GM12878 (cell line): ENCODE measurements around the gene FGFBP1. TPM values are rescaled to one million over a fixed set of nuclear protein-coding genes. Genes with fewer than 3 reads are reported as not detected.
A peak's percentile ranks its signal among the peaks of the same experiment; 100 is the strongest.

Source experiments
- ATAC-seq: fragments of 200-7000 bp; cut with Tn5 transposase; 3 replicates; pipeline ENCODE4 v1.9.1; 2020; ENCODE audit warnings: mild to moderate bottlenecking, moderate library complexity
- BruUV-seq: library from RNA; stranded (reverse); fragments of 400-500 nt; replicated peaks from 2 replicates; lab custom pipeline; 2021; lab: Mats Ljungman, UMichigan
- CTCF ChIA-PET: fragments of 300-600 bp; sonication (Branson Sonifier 250); formaldehyde crosslinking; extraction: SDS; loops from one replicate; lab custom pipeline; 2021; ENCODE audit warnings: inconsistent platforms; lab: Yijun Ruan, JAX
- POLR2A ChIA-PET: fragments of 350-600 bp; formaldehyde crosslinking; extraction: SDS; loops from one replicate; lab custom pipeline; 2021; ENCODE audit warnings: inconsistent platforms; lab: Charles Lee
- RAD21 ChIA-PET: fragments of 300-600 bp; sonication (Branson Sonifier 250); formaldehyde crosslinking; loops from one replicate; lab custom pipeline; 2023; ENCODE audit warnings: antibody characterized with exemption; ENCODE audit not compliant: unreplicated experiment; lab: Charles Lee
- SMC1A ChIA-PET: fragments of 300-600 bp; sonication (Branson Sonifier 250); formaldehyde crosslinking; loops from one replicate; lab custom pipeline; 2023; ENCODE audit not compliant: unreplicated experiment, uncharacterized antibody; lab: Charles Lee
- DNase-seq: peaks from one replicate; pipeline ENCODE4 v3.0.0-alpha.2; 2011; ENCODE audit warnings: low read depth, low spot score
- FAIRE-seq: peaks from 3 replicates; lab custom pipeline; 2011; peaks lifted over from hg19 to GRCh38; lab: Jason Lieb, UNC
- H2AFZ ChIP-seq: 2 replicates; pipeline ENCODE4 v1.6.0; 2011; ENCODE audit warnings: low read depth, low read length, control low read depth; ENCODE audit not compliant: control insufficient read depth
- H3K27ac ChIP-seq: 2 replicates; pipeline ENCODE4 v1.5.1; 2011; ENCODE audit warnings: control low read depth; ENCODE audit not compliant: control insufficient read depth, insufficient read depth
- H3K27me3 ChIP-seq, 2 experiments: replicated peaks in 1 of 2; 2 replicates each; pipeline versions ENCODE4 v1.6.0 to v1.6.1; 2011; ENCODE audit warnings: low read length in 1 of 2; ENCODE audit not compliant: control insufficient read depth in 2 of 2, insufficient read depth in 2 of 2
- H3K36me3 ChIP-seq, 2 experiments: 2 replicates each; pipeline ENCODE4 v1.5.1; 2011; ENCODE audit warnings: low read length in 1 of 2; ENCODE audit not compliant: control insufficient read depth in 2 of 2, insufficient read depth in 2 of 2
- H3K4me1 ChIP-seq: 2 replicates; pipeline ENCODE4 v1.6.1; 2011; ENCODE audit warnings: mild to moderate bottlenecking, low read length, moderate library complexity, mixed read lengths; ENCODE audit not compliant: control insufficient read depth, insufficient read depth
- H3K4me2 ChIP-seq: 2 replicates; pipeline ENCODE4 v1.6.0; 2011; ENCODE audit warnings: control low read depth; ENCODE audit not compliant: control insufficient read depth, insufficient read depth
- H3K4me3 ChIP-seq: fragments of 200-600 bp; sonication (generic); 2 replicates; pipeline ENCODE4 v1.5.1; 2016
- H3K79me2 ChIP-seq: 2 replicates; pipeline ENCODE4 v1.6.0; 2011; ENCODE audit warnings: low read length; ENCODE audit not compliant: control insufficient read depth, insufficient read depth
- H3K9ac ChIP-seq: 2 replicates; pipeline ENCODE4 v1.8.0; 2011; ENCODE audit warnings: low read length, control low read depth, mixed read lengths; ENCODE audit not compliant: control insufficient read depth, insufficient read depth
- H3K9me3 ChIP-seq: replicated peaks from 3 replicates; pipeline ENCODE4 v1.5.1; 2011; ENCODE audit warnings: mild to moderate bottlenecking, low read length; ENCODE audit not compliant: control insufficient read depth, insufficient read depth
- H4K20me1 ChIP-seq: 2 replicates; pipeline ENCODE4 v1.6.0; 2011; ENCODE audit not compliant: control insufficient read depth, insufficient read depth
- BCL11A ChIP-seq: IDR thresholded peaks from 2 replicates; pipeline ENCODE4 v1.6.1; 2011; ENCODE audit warnings: low read depth, low read length
- BCL3 ChIP-seq: IDR thresholded peaks from 2 replicates; pipeline ENCODE4 v1.6.1; 2011; ENCODE audit warnings: borderline replicate concordance, low read depth, mild to moderate bottlenecking, moderate library complexity, low read length; ENCODE audit not compliant: insufficient read depth, poor library complexity, severe bottlenecking
- CHD1 ChIP-seq: IDR thresholded peaks from 2 replicates; pipeline ENCODE4 v1.6.1; 2012; ENCODE audit warnings: low read depth, low read length, improper control_type of control experiment
- E2F8 ChIP-seq: fragments of 450-650 bp; IDR thresholded peaks from 2 replicates; pipeline ENCODE4 v1.6.1; 2018; ENCODE audit warnings: mild to moderate bottlenecking, low read depth, moderate library complexity; ENCODE audit not compliant: partially characterized antibody
- EP300 ChIP-seq, 2 experiments: fragments of 150-350 bp in 1 of 2; IDR thresholded peaks; 2 replicates each; pipeline ENCODE4 v1.6.1; 2011 to 2012; ENCODE audit warnings: low read depth in 2 of 2, low read length in 2 of 2, borderline replicate concordance in 1 of 2, improper control_type of control experiment in 1 of 2, inconsistent platforms in 1 of 2; ENCODE audit not compliant: control insufficient read depth in 1 of 2
- IKZF1 ChIP-seq: fragments of 450-650 bp; conservative IDR thresholded peaks from 2 replicates; pipeline ENCODE4 v1.6.1; 2017; ENCODE audit warnings: antibody characterized with exemption, mild to moderate bottlenecking
- IKZF2 ChIP-seq, 2 experiments: fragments of 450-650 bp; IDR thresholded peaks; 2 replicates each; pipeline ENCODE4 v1.6.1; 2017; ENCODE audit warnings: mild to moderate bottlenecking in 2 of 2, moderate library complexity in 2 of 2
- MEF2B ChIP-seq: fragments of 450-650 bp; IDR thresholded peaks from 2 replicates; pipeline ENCODE4 v1.6.1; 2018; ENCODE audit warnings: mild to moderate bottlenecking, moderate library complexity; ENCODE audit not compliant: partially characterized antibody, poor library complexity, severe bottlenecking
- MTA2 ChIP-seq: fragments of 450-650 bp; IDR thresholded peaks from 2 replicates; pipeline ENCODE4 v1.6.1; 2016; ENCODE audit warnings: low read depth, mild to moderate bottlenecking, moderate library complexity
- MYB ChIP-seq: fragments of 150-350 bp; IDR thresholded peaks from 2 replicates; pipeline ENCODE4 v1.6.1; 2014; ENCODE audit warnings: mild to moderate bottlenecking, low read depth, low read length, borderline replicate concordance
- NR2F1 ChIP-seq: fragments of 450-650 bp; conservative IDR thresholded peaks from 2 replicates; pipeline ENCODE4 v1.6.1; 2017; ENCODE audit warnings: mild to moderate bottlenecking
- NRF1 ChIP-seq: conservative IDR thresholded peaks from 2 replicates; pipeline ENCODE4 v1.6.1; 2011; ENCODE audit warnings: mild to moderate bottlenecking, low read depth, low read length, improper control_type of control experiment
- PAX5 ChIP-seq: IDR thresholded peaks from 2 replicates; pipeline ENCODE4 v1.6.1; 2011; ENCODE audit warnings: low read depth, low read length, borderline replicate concordance
- RELA ChIP-seq: fragments of 450-650 bp; IDR thresholded peaks from 2 replicates; pipeline ENCODE4 v1.8.0; 2014; ENCODE audit warnings: borderline replicate concordance; ENCODE audit not compliant: partially characterized antibody
- RUNX3 ChIP-seq: IDR thresholded peaks from 2 replicates; pipeline ENCODE4 v1.6.1; 2012; ENCODE audit warnings: low read length, inconsistent platforms
- SIN3A ChIP-seq: IDR thresholded peaks from 2 replicates; pipeline ENCODE4 v1.6.1; 2012; ENCODE audit warnings: low read depth, low read length, improper control_type of control experiment
- TCF12 ChIP-seq: IDR thresholded peaks from 2 replicates; pipeline ENCODE4 v1.6.1; 2011; ENCODE audit warnings: low read depth, mild to moderate bottlenecking, low read length
- TCF7 ChIP-seq: IDR thresholded peaks from 2 replicates; pipeline ENCODE4 v1.6.1; 2014; ENCODE audit warnings: antibody characterized with exemption, borderline replicate concordance
- WGBS: methylation state at CpG from one replicate; pipeline ENCODE4 v1.1.6; 2016; ENCODE audit warnings: low lambda C conversion rate; ENCODE audit not compliant: insufficient replicate concordance, insufficient coverage; ENCODE audit errors: missing lambda C conversion rate; 5-methylcytosine and 5-hydroxymethylcytosine counted together
- in situ Hi-C: fragments of 300-500 bp; cut with MboI; formaldehyde crosslinking; loops from 9 replicates; pipeline ENCODE4 v1.14.3; 2018; ENCODE audit warnings: mixed read lengths
- intact Hi-C: fragments of 100-400 bp; cut with micrococcal nuclease; formaldehyde crosslinking; loops from one replicate; pipeline ENCODE4 v1.14.2; 2022; ENCODE audit not compliant: unreplicated experiment
- polyA plus RNA-seq, 11 experiments: library from polyadenylated mRNA; depleted of rRNA in 4 of 11; unstranded in 6 of 11; stranded (reverse) in 5 of 11; fragments of >200 nt; fragmentation: Nextera tagmentation in 4 of 11; fragmentation: Illumina TruSeq in 1 of 11; extraction: Ambion mirVana in 4 of 11; extraction: Trizol in 1 of 11; gene quantifications; 1 replicate in 1 of 11; 2 replicates in 10 of 11; pipeline versions ENCODE4 v1.2.1 to v1.2.3, GENCODE V29; 2011 to 2016; ENCODE audit warnings: inconsistent platforms in 2 of 11, missing spikeins in 2 of 11, low read depth in 1 of 11
- total RNA-seq, 4 experiments: library from RNA; depleted of rRNA in 3 of 4; stranded (reverse); fragments of >200 nt in 3 of 4; fragmentation: Illumina TruSeq in 1 of 4; extraction: Trizol in 1 of 4; gene quantifications; 2 replicates each; pipeline versions ENCODE4 v1.2.1 to v1.2.3, GENCODE V29; 2013 to 2021
- TF ChIP-seq, protein P1 (sequence below): IDR thresholded peaks from 2 replicates; pipeline ENCODE4 v1.6.1; 2011; ENCODE audit warnings: mild to moderate bottlenecking, low read depth, low read length, moderate library complexity; ENCODE audit not compliant: insufficient replicate concordance

Gene FGFBP1
- total and polyA plus RNA-seq, 10 of the 15 experiments (the other 5 are each of a cell fraction or from before 2014, with no cell fraction given), result 0.09 to 0.11 (median 0.09) TPM; not detected in 7

DNA sequence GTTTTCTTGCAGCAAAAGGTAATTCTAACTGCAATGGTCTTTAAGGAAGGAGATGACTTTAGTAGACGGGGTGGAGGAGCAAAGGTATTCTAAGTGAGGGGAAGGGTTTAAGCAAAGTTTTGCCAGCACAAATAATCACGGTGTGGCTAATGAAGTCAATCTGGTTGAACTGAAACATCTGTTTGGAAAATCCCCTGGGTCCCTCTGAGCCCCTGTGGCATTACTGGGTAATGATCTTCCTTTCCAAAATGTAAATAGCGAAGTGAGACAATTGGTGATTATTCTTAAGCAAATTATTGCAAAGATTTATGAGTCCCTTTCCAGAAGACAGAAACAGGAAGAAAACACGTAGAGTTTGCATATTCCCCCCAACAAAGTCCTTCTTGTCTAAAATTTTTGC, 47.2 kb downstream of the FGFBP1 start:
- Histone ChIP-seq H3K4me2 (peak overlapping the region; percentile 31; the same call in 1 of the 2 replicates), H2AFZ (no peak overlapping the region), H3K4me1 (peaks cover 13% of the 10 kb centered on the region; the same call in 1 of the 2 replicates), H3K36me3 (no peaks in the 10 kb centered on the region), H4K20me1 (no peaks in the 10 kb centered on the region), H3K9ac (no peak overlapping the region), H3K79me2 (no peaks in the 10 kb centered on the region), H3K4me3 (no peak overlapping the region), H3K9me3 (peaks cover 2% of the 10 kb centered on the region; the same call in 1 of the 3 replicates), H3K27me3 (no peaks in the 10 kb centered on the region), H3K27ac (peak overlapping the region; percentile 33; the same call in 1 of the 2 replicates)
- DNase-seq (peak; percentile 65), FAIRE-seq (no peak), ATAC-seq (peak; percentile 88)
- BruUV-seq, result no TSS peak
- ChIA-PET POLR2A (interaction anchor here (1.6 to 1.9 kb wide), 2 partner anchors 62 to 83 kb away, joined by 4 read pairs; no protein-coding TSS in a partner anchor), RAD21 (interaction anchor here (1.1 to 2.9 kb wide), 6 partner anchors 9 to 85 kb away, joined by 3 to 13 read pairs (median 6); no protein-coding TSS in a partner anchor), CTCF (interaction anchor here (2.9 to 4.1 kb wide), 4 partner anchors 10 to 84 kb away, joined by 10 to 27 read pairs (median 22); no protein-coding TSS in a partner anchor), SMC1A (interaction anchor here (0.8 to 2.4 kb wide), 8 partner anchors 9 to 160 kb away, joined by 3 to 19 read pairs (median 5); no protein-coding TSS in a partner anchor)
- whole genome bisulfite sequencing, result 0% methylated on average over 4 of the region's 4 CpGs
- in situ Hi-C loops (no loop called here), intact Hi-C loops (loop anchor here (2.0 kb wide), 1 partner anchor 65 kb away; no protein-coding TSS in a partner anchor)
- no peak for TF ChIP-seq NRF1
- peak; percentile 68; the same call in 1 of the 2 replicates for TF ChIP-seq TCF12
- TF ChIP-seq IKZF2 (IDR thresholded peaks at IDR 0.05), result peak; percentile 48 to 61; a peak in 2 of 4 replicates
- no peak for TF ChIP-seq BCL3
- peak; percentile 77; the same call in 1 of the 2 replicates for TF ChIP-seq BCL11A
- TF ChIP-seq RUNX3, result peak; percentile 35
- TF ChIP-seq, protein P1, sequence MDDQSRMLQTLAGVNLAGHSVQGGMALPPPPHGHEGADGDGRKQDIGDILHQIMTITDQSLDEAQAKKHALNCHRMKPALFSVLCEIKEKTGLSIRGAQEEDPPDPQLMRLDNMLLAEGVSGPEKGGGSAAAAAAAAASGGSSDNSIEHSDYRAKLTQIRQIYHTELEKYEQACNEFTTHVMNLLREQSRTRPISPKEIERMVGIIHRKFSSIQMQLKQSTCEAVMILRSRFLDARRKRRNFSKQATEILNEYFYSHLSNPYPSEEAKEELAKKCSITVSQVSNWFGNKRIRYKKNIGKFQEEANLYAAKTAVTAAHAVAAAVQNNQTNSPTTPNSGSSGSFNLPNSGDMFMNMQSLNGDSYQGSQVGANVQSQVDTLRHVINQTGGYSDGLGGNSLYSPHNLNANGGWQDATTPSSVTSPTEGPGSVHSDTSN, result no peak
- TF ChIP-seq E2F8, result no peak
- TF ChIP-seq MEF2B, result peak; percentile 86
- no peak for TF ChIP-seq TCF7
- TF ChIP-seq NR2F1, result peak; percentile 30; the same call in 1 of the 2 replicates
- peak; percentile 51 to 70; a peak in 1 of 4 replicates for TF ChIP-seq EP300 (IDR thresholded peaks at IDR 0.05; ENCODE audit: borderline replicate concordance in 1 of 2, control insufficient read depth in 1 of 2, low read depth in 2 of 2, low read length in 2 of 2)
- no peak for TF ChIP-seq CHD1
- TF ChIP-seq RELA, result peak; percentile 32
- TF ChIP-seq SIN3A, result no peak
- TF ChIP-seq IKZF1, result 0 out of 2 replicates have a peak, but pooled peaks have one; percentile 43
- 0 out of 2 replicates have a peak, but pooled peaks have one; percentile 3 for TF ChIP-seq PAX5
- TF ChIP-seq MYB, result 0 out of 2 replicates have a peak, but pooled peaks have one; percentile 21
- TF ChIP-seq MTA2, result peak; percentile 93
